ENCODE data around the gene C10orf143. TPM values are rescaled to one million over a fixed set of nuclear protein-coding genes. Genes with fewer than 3 reads are reported as not detected.

C10orf143 gene
- total RNA-seq, 4 donors from 2014 or later: 0.55 to 2.5 (median 1.3) TPM

DNA sequence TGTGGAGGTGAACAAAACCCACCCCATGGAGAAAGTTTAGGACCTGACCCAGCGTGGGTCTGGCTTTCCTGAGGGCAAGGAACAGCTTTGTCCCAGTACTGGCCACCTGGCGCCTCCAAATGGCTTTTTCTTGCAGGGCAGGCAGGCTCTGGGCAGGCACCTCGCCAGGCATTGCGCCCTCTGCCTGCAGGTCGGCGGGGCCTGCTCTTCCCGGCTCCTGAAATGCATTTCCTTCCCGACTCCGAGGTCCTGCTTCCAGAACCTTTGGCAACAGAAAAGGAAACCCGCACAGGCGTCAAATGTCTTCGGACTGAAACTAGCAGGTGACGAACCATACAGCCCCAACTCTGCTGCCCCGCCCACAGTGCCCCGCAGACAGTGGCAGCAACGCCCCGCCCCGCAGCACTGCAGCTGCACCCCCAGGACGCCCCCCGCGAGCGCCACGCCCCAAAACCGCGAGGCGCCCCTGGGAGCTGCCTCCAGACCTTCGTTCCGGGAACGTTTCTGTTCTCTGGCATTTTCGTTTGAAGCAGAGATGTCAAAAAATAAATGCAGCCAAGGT lies 65.5 kb downstream of the C10orf143 start:
- Histone ChIP-seq H3K27ac (no peak overlapping the region), H3K9me3 (no peaks in the 10 kb centered on the region), H3K36me3 (no peaks in the 10 kb centered on the region), H3K4me1 (no peaks in the 10 kb centered on the region), H3K27me3 (peaks cover 0 to 3% (median 0%) of the 10 kb centered on the region in 3 donors), H3K4me3 (no peak overlapping the region)
- no peak for DNase-seq
- ATAC-seq: no peak
- TF ChIP-seq POLR2A (IDR thresholded peaks at IDR 0.05): no peak
- TF ChIP-seq, protein P1, sequence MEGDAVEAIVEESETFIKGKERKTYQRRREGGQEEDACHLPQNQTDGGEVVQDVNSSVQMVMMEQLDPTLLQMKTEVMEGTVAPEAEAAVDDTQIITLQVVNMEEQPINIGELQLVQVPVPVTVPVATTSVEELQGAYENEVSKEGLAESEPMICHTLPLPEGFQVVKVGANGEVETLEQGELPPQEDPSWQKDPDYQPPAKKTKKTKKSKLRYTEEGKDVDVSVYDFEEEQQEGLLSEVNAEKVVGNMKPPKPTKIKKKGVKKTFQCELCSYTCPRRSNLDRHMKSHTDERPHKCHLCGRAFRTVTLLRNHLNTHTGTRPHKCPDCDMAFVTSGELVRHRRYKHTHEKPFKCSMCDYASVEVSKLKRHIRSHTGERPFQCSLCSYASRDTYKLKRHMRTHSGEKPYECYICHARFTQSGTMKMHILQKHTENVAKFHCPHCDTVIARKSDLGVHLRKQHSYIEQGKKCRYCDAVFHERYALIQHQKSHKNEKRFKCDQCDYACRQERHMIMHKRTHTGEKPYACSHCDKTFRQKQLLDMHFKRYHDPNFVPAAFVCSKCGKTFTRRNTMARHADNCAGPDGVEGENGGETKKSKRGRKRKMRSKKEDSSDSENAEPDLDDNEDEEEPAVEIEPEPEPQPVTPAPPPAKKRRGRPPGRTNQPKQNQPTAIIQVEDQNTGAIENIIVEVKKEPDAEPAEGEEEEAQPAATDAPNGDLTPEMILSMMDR (IDR thresholded peaks at IDR 0.05 in 4 of 5, conservative IDR thresholded peaks at IDR 0.05 in 1 of 5): no peak
- in situ Hi-C loops (cut with MboI; ENCODE audit: low sequenced_read_pairs in 4 of 4): no loop called here
- intact Hi-C loops (cut with DNase I; ENCODE audit: low total_unique reads): no loop called here

GRCh38 chr10:130044067-130045061 lies 66.3 kb downstream of the C10orf143 start:
- in situ Hi-C loops (cut with MboI; ENCODE audit: low sequenced_read_pairs in 4 of 4) (no loop called here), intact Hi-C loops (cut with DNase I; ENCODE audit: low total_unique reads) (no loop called here)
- Histone ChIP-seq H3K4me1 (no peaks in the 10 kb centered on the region), H3K27me3 (peaks cover 0 to 3% (median 0%) of the 10 kb centered on the region in 3 donors), H3K4me3 (no peak overlapping the region), H3K36me3 (no peaks in the 10 kb centered on the region), H3K27ac (no peak overlapping the region), H3K9me3 (no peaks in the 10 kb centered on the region)
- ATAC-seq (no peak), DNase-seq (no peak)
- no peak for TF ChIP-seq POLR2A (IDR thresholded peaks at IDR 0.05)
- TF ChIP-seq, protein P1 (IDR thresholded peaks at IDR 0.05 in 4 of 5, conservative IDR thresholded peaks at IDR 0.05 in 1 of 5): no peak

DNA sequence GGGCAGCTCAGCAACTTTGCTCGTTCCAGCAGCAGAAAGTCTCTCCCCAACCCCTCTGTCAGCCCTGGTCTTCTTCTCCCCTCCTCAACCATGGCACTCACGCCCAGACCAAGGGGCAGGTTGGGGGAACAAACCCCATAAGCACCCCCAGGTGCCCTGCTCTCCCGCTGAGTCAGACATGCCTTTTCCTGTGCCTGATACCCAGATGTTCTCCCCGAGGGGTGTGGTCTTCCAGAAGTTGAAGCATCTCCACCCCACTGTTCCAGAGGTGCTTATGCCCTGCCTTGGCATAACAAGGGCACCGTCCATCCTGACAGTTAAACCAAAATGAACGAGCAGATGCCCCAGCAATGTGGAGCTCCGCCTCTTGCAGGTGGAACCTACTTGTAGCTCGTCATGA lies 67.1 kb downstream of the C10orf143 start:
- no peak overlapping the region for H3K4me3 ChIP-seq
- no peak for ATAC-seq
- no peak for DNase-seq
- H3K9me3 ChIP-seq: no peaks in the 10 kb centered on the region
- no peak overlapping the region for H3K27ac ChIP-seq
- H3K36me3 ChIP-seq: no peaks in the 10 kb centered on the region
- no peaks in the 10 kb centered on the region for H3K4me1 ChIP-seq
- in situ Hi-C loops (cut with MboI; ENCODE audit: low sequenced_read_pairs in 4 of 4): no loop called here
- no peaks in the 10 kb centered on the region for H3K27me3 ChIP-seq
- intact Hi-C loops (cut with DNase I; ENCODE audit: low total_unique reads): no loop called here
- no peak for TF ChIP-seq POLR2A (IDR thresholded peaks at IDR 0.05)
- TF ChIP-seq, protein P1 (IDR thresholded peaks at IDR 0.05 in 4 of 5, conservative IDR thresholded peaks at IDR 0.05 in 1 of 5): no peak

GRCh38 chr10:130042381-130042780 lies 68.2 kb downstream of the C10orf143 start:
- Histone ChIP-seq H3K4me3 (no peak overlapping the region), H3K36me3 (no peaks in the 10 kb centered on the region), H3K27me3 (no peaks in the 10 kb centered on the region), H3K4me1 (no peaks in the 10 kb centered on the region), H3K9me3 (no peaks in the 10 kb centered on the region), H3K27ac (no peak overlapping the region)
- in situ Hi-C loops (cut with MboI; ENCODE audit: low sequenced_read_pairs in 4 of 4): no loop called here
- DNase-seq (no peak), ATAC-seq (no peak)
- TF ChIP-seq, protein P1 (IDR thresholded peaks at IDR 0.05 in 4 of 5, conservative IDR thresholded peaks at IDR 0.05 in 1 of 5): no peak
- TF ChIP-seq POLR2A (IDR thresholded peaks at IDR 0.05): no peak
- intact Hi-C loops (cut with DNase I; ENCODE audit: low total_unique reads): no loop called here
